CD4-positive, CD25-positive, alpha-beta regulatory T cell (primary cell): ENCODE data around the gene SSC5D. TPM values are rescaled to one million over a fixed set of nuclear protein-coding genes. Genes with fewer than 3 reads are reported as not detected.

Experiments used
- ATAC-seq, 2 donors: fragments of 150-1000 bp; cut with Tn5 transposase; one replicate each; pipeline ENCODE4 v1.10.0; 2021; ENCODE audit warnings: low read depth in 2 of 2, moderate number of reproducible peaks in 2 of 2, moderate library complexity in 1 of 2
- DNase-seq, 3 donors: peaks; one replicate each; pipeline versions ENCODE4 v3.0.0 to v3.0.0-alpha.2; 2012 to 2022; ENCODE audit warnings: mixed read lengths in 1 of 3
- H3K27ac ChIP-seq: one replicate; pipeline ENCODE4 v1.7.0; 2013; ENCODE audit warnings: mild to moderate bottlenecking, low read length; ENCODE audit not compliant: insufficient read depth, poor library complexity, severe bottlenecking
- H3K27me3 ChIP-seq: one replicate; pipeline ENCODE4 v1.7.0; 2013; ENCODE audit warnings: low read length; ENCODE audit not compliant: control insufficient read depth, insufficient read depth
- H3K36me3 ChIP-seq: one replicate; pipeline ENCODE4 v1.7.0; 2013; ENCODE audit warnings: mild to moderate bottlenecking, low read length, moderate library complexity; ENCODE audit not compliant: control insufficient read depth, insufficient read depth
- H3K4me1 ChIP-seq: 2 replicates; pipeline ENCODE4 v1.7.0; 2013; ENCODE audit warnings: mild to moderate bottlenecking, low read length; ENCODE audit not compliant: insufficient read depth, control insufficient read depth, poor library complexity, severe bottlenecking
- H3K4me3 ChIP-seq: one replicate; pipeline ENCODE4 v1.7.0; 2013; ENCODE audit warnings: low read depth, mild to moderate bottlenecking, low read length, moderate library complexity
- H3K9me3 ChIP-seq, 2 experiments: 1 replicate in 1 of 2; 2 replicates in 1 of 2; pipeline ENCODE4 v1.7.0; 2013; ENCODE audit warnings: low read length in 2 of 2, mild to moderate bottlenecking in 1 of 2, moderate library complexity in 1 of 2; ENCODE audit not compliant: control insufficient read depth in 2 of 2
- H3K27ac Mint-ChIP-seq, 3 donors: one replicate each; pipeline ENCODE4 v1.8.0; 2020 to 2022; ENCODE audit warnings: mild to moderate bottlenecking in 3 of 3, mixed read lengths in 3 of 3, moderate library complexity in 2 of 3
- H3K27me3 Mint-ChIP-seq: one replicate; pipeline ENCODE4 v1.8.0; 2022; ENCODE audit warnings: mild to moderate bottlenecking, mixed read lengths
- H3K36me3 Mint-ChIP-seq: one replicate; pipeline ENCODE4 v1.8.0; 2020; ENCODE audit warnings: mixed read lengths
- H3K4me1 Mint-ChIP-seq, 4 donors: one replicate each; pipeline ENCODE4 v1.8.0; 2020 to 2022; ENCODE audit warnings: mixed read lengths in 4 of 4, mild to moderate bottlenecking in 1 of 4
- H3K4me3 Mint-ChIP-seq, 4 donors: one replicate each; pipeline ENCODE4 v1.8.0; 2020 to 2022; ENCODE audit warnings: mild to moderate bottlenecking in 4 of 4, mixed read lengths in 4 of 4, moderate library complexity in 3 of 4
- H3K9me3 Mint-ChIP-seq, 7 donors: one replicate each; pipeline ENCODE4 v1.8.0; 2020 to 2022; ENCODE audit warnings: mixed read lengths in 7 of 7, mild to moderate bottlenecking in 3 of 7, moderate library complexity in 2 of 7
- polyA plus RNA-seq, 4 donors: library from polyadenylated mRNA; unstranded; fragments of 300-500 nt; fragmentation: Illumina TruSeq; gene quantifications; one replicate each; pipeline ENCODE4 v1.2.3, GENCODE V29; 2021
- total RNA-seq: library from RNA; stranded (reverse); gene quantifications from one replicate; pipeline ENCODE4 v1.2.3, GENCODE V29; 2022

SSC5D gene
- total and polyA plus RNA-seq, 5 donors from 2014 or later, result 0.27 TPM; not detected in 4

DNA sequence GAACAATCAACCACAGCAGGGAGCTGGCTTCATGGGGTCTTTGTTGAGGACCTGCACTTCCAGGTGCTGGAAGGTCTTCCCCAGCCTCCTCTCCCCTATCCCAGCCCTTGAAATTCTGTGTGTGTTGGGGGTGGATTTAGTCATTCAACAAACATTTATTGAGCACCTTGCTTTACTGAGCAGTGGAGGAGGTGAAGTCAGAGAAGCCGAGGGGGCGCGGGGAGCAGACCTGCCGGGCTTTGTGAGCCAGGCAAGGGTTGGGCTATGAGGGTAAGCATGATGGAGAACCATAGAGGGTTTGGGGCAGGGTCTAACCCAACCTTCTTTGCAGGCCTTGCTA lies 20.2 kb upstream of the SSC5D start:
- Histone ChIP-seq H3K27ac (no peak overlapping the region), H3K4me1 (peaks cover 6% of the 10 kb centered on the region), H3K27me3 (no peaks in the 10 kb centered on the region), H3K9me3 (no peaks in the 10 kb centered on the region), H3K4me3 (no peak overlapping the region), H3K36me3 (no peaks in the 10 kb centered on the region)
- no peaks in the 10 kb centered on the region for H3K27me3 Mint-ChIP-seq
- no peaks in the 10 kb centered on the region for H3K36me3 Mint-ChIP-seq
- ATAC-seq (no peak), DNase-seq (no peak)
- no peak overlapping the region for H3K4me3 Mint-ChIP-seq
- H3K4me1 Mint-ChIP-seq, result peaks cover 0 to 3% (median 1%) of the 10 kb centered on the region in 4 donors
- no peaks in the 10 kb centered on the region for H3K9me3 Mint-ChIP-seq
- H3K27ac Mint-ChIP-seq, result no peak overlapping the region

GRCh38 chr19:55471266-55471665 lies 17.0 kb upstream of the SSC5D start:
- Mint-ChIP-seq H3K9me3 (no peaks in the 10 kb centered on the region), H3K27me3 (no peaks in the 10 kb centered on the region), H3K4me1 (peaks cover 0 to 8% (median 1%) of the 10 kb centered on the region in 4 donors), H3K27ac (no peak overlapping the region), H3K36me3 (no peaks in the 10 kb centered on the region), H3K4me3 (peak overlapping the region in 1 of 4 donors; percentile 38)
- DNase-seq (no peak), ATAC-seq (no peak)
- H3K4me3 ChIP-seq, result no peak overlapping the region
- peaks cover 13% of the 10 kb centered on the region for H3K4me1 ChIP-seq
- H3K27ac ChIP-seq, result no peak overlapping the region
- H3K27me3 ChIP-seq, result no peaks in the 10 kb centered on the region
- H3K36me3 ChIP-seq, result no peaks in the 10 kb centered on the region
- no peaks in the 10 kb centered on the region for H3K9me3 ChIP-seq

GRCh38 chr19:55472463-55472862 lies 15.8 kb upstream of the SSC5D start:
- Histone ChIP-seq H3K4me3 (no peak overlapping the region), H3K4me1 (peaks cover 19% of the 10 kb centered on the region), H3K27ac (no peak overlapping the region), H3K27me3 (no peaks in the 10 kb centered on the region), H3K36me3 (no peaks in the 10 kb centered on the region), H3K9me3 (no peaks in the 10 kb centered on the region)
- no peak for ATAC-seq
- peaks cover 5% of the 10 kb centered on the region for H3K27me3 Mint-ChIP-seq
- peaks cover 0 to 17% (median 5%) of the 10 kb centered on the region in 4 donors for H3K4me1 Mint-ChIP-seq
- H3K27ac Mint-ChIP-seq, result no peak overlapping the region
- no peak for DNase-seq
- H3K36me3 Mint-ChIP-seq, result no peaks in the 10 kb centered on the region
- no peaks in the 10 kb centered on the region for H3K9me3 Mint-ChIP-seq
- H3K4me3 Mint-ChIP-seq, result no peak overlapping the region

GRCh38 chr19:55473225-55474012 lies 14.8 kb upstream of the SSC5D start:
- Mint-ChIP-seq H3K27ac (peak overlapping the region in 1 of 3 donors; percentile 52), H3K27me3 (peaks cover 5% of the 10 kb centered on the region), H3K36me3 (no peaks in the 10 kb centered on the region), H3K9me3 (no peaks in the 10 kb centered on the region), H3K4me1 (peaks cover 0 to 23% (median 11%) of the 10 kb centered on the region in 4 donors), H3K4me3 (peak overlapping the region in 3 of 4 donors; percentile 27 to 50 (median 35))
- ATAC-seq (no peak), DNase-seq (no peak)
- H3K27me3 ChIP-seq, result no peaks in the 10 kb centered on the region
- peaks cover 19% of the 10 kb centered on the region for H3K4me1 ChIP-seq
- H3K27ac ChIP-seq, result no peak overlapping the region
- H3K4me3 ChIP-seq, result no peak overlapping the region
- H3K9me3 ChIP-seq, result no peaks in the 10 kb centered on the region
- no peaks in the 10 kb centered on the region for H3K36me3 ChIP-seq

GRCh38 chr19:55474269-55475265 lies 13.7 kb upstream of the SSC5D start:
- peak overlapping the region; percentile 60 to 91 (median 74) for H3K4me3 Mint-ChIP-seq
- no peak for ATAC-seq
- Histone ChIP-seq H3K27ac (no peak overlapping the region), H3K9me3 (no peaks in the 10 kb centered on the region), H3K4me1 (peaks cover 19% of the 10 kb centered on the region), H3K4me3 (no peak overlapping the region), H3K27me3 (no peaks in the 10 kb centered on the region), H3K36me3 (no peaks in the 10 kb centered on the region)
- H3K9me3 Mint-ChIP-seq, result no peaks in the 10 kb centered on the region
- peak overlapping the region in 2 of 3 donors; percentile 41 to 69 for H3K27ac Mint-ChIP-seq
- H3K4me1 Mint-ChIP-seq, result peaks cover 0 to 34% (median 18%) of the 10 kb centered on the region in 4 donors
- DNase-seq, result no peak
- H3K36me3 Mint-ChIP-seq, result peaks cover under 1% of the 10 kb centered on the region
- H3K27me3 Mint-ChIP-seq, result peaks cover 5% of the 10 kb centered on the region

DNA sequence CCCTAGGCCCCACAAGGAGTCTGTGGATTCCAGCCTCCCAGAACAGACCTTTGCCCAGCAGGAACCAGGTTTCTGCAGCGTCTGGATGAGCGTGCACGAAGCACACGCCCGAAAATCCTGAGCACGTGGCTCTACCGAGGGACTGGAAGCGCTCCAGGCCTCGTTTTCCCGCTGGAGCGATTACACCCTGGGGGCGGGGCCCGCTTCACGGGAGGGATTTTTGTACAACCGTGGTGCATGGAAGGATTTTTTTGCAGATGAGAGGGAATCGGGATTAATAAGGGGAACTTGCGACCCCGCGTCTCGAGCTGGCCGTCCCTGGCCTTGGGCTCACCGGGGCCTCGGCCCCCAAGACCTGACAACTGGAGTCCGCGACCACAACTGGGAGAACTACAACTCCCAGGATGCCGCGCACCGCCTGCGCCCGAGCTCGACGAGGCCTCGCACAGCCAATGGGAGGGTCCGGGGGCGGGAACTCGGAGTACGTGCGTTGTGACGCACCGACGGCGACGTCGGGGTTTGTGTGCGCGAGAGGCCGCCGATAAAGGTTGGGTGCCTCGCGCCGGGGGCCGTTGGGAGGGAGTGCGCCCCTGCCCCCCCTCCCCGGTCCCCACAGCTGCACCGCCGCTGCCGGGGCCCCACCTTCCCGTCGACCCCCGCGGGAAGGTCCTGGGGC lies 12.0 kb upstream of the SSC5D start, which contains the start of gene ZNF628:
ZNF628 (plus strand) TSS at position 518 of the 676 bp plus-strand sequence. CDS start 3,294 bp downstream, outside the sequence.
- Histone ChIP-seq H3K4me1 (peaks cover 19% of the 10 kb centered on the region), H3K36me3 (no peaks in the 10 kb centered on the region), H3K9me3 (no peaks in the 10 kb centered on the region), H3K27me3 (no peaks in the 10 kb centered on the region), H3K4me3 (peak within 1 kb of the TSS; percentile 93), H3K27ac (peak within 1 kb of the TSS; percentile 93)
- Mint-ChIP-seq H3K4me3 (peak within 1 kb of the TSS; percentile 92 to 98 (median 94)), H3K9me3 (no peaks in the 10 kb centered on the region), H3K36me3 (peaks cover 5% of the 10 kb centered on the region), H3K27ac (peak within 1 kb of the TSS; percentile 76 to 94 (median 90)), H3K4me1 (peaks cover 0 to 42% (median 23%) of the 10 kb centered on the region in 4 donors), H3K27me3 (peaks cover 5% of the 10 kb centered on the region)
- ATAC-seq (peak; percentile 93 to 95), DNase-seq (peak; percentile 96 to 99 (median 98))

GRCh38 chr19:55477905-55478304 lies 10.3 kb upstream of the SSC5D start:
- Mint-ChIP-seq H3K9me3 (no peaks in the 10 kb centered on the region), H3K27me3 (peaks cover 5% of the 10 kb centered on the region), H3K27ac (peak overlapping the region in 2 of 3 donors; percentile 78 to 94), H3K4me1 (peaks cover 0 to 42% (median 23%) of the 10 kb centered on the region in 4 donors), H3K36me3 (peaks cover 5% of the 10 kb centered on the region), H3K4me3 (peak overlapping the region; percentile 56 to 98 (median 88))
- ATAC-seq, result no peak
- Histone ChIP-seq H3K27ac (no peak overlapping the region), H3K36me3 (no peaks in the 10 kb centered on the region), H3K27me3 (no peaks in the 10 kb centered on the region), H3K4me1 (peaks cover 19% of the 10 kb centered on the region), H3K4me3 (peak overlapping the region; percentile 37), H3K9me3 (no peaks in the 10 kb centered on the region)
- DNase-seq, result no peak
